HepG2 (cell line): ENCODE measurements around the gene KIAA1614. TPM values are rescaled to one million over a fixed set of nuclear protein-coding genes. Genes with fewer than 3 reads are reported as not detected.

Experiments used
- ATAC-seq: fragments of 200-7000 bp; cut with Tn5 transposase; 3 replicates; pipeline ENCODE4 v1.9.1; 2020; ENCODE audit warnings: mild to moderate bottlenecking, moderate library complexity
- BruUV-seq: library from RNA; stranded (reverse); fragments of 400-500 nt; replicated peaks from 2 replicates; lab custom pipeline; 2021; lab: Mats Ljungman, UMichigan
- CTCF ChIA-PET: fragments of 300-600 bp; formaldehyde crosslinking; extraction: SDS; loops from one replicate; lab custom pipeline; 2021; ENCODE audit warnings: low total read pairs, inconsistent platforms, low intra/inter-chr PET ratio; lab: Yijun Ruan, JAX
- POLR2A ChIA-PET: fragments of 350-600 bp; sonication (Branson Sonifier 250); formaldehyde crosslinking; loops from one replicate; lab custom pipeline; 2020; ENCODE audit warnings: antibody characterized with exemption, inconsistent platforms; lab: Yijun Ruan, JAX
- DNase-seq: peaks from one replicate; pipeline ENCODE4 v3.0.0-alpha.2; 2015; ENCODE audit warnings: low spot score
- FAIRE-seq: peaks from 3 replicates; lab custom pipeline; 2011; peaks lifted over from hg19 to GRCh38; lab: Jason Lieb, UNC
- H2AFZ ChIP-seq: one replicate; pipeline ENCODE4 v1.6.1; 2011; ENCODE audit warnings: low read length, inconsistent platforms
- H3K27ac ChIP-seq: fragments of 300-600 bp; 3 replicates; pipeline ENCODE4 v1.8.0; 2011; ENCODE audit warnings: mixed run types, mild to moderate bottlenecking, mixed read lengths, low read length, inconsistent platforms; ENCODE audit not compliant: insufficient read depth; ENCODE audit errors: extremely low read length
- H3K27me3 ChIP-seq, 2 experiments: fragments of 200-600 bp in 1 of 2; 2 replicates in 1 of 2; 3 replicates in 1 of 2; pipeline versions ENCODE4 v1.6.0 to v1.8.0; 2011; ENCODE audit warnings: low read length in 2 of 2, mild to moderate bottlenecking in 2 of 2, moderate library complexity in 2 of 2, inconsistent platforms in 1 of 2; ENCODE audit not compliant: insufficient read depth in 2 of 2, control insufficient read depth in 1 of 2
- H3K36me3 ChIP-seq, 2 experiments: fragments of 200-600 bp in 1 of 2; replicated peaks in 1 of 2; 2 replicates in 1 of 2; 3 replicates in 1 of 2; pipeline versions ENCODE4 v1.5.1 to v1.8.0; 2011; ENCODE audit warnings: low read length in 2 of 2, inconsistent platforms in 1 of 2; ENCODE audit not compliant: insufficient read depth in 2 of 2, control insufficient read depth in 1 of 2
- H3K4me1 ChIP-seq: 2 replicates; pipeline ENCODE4 v1.5.1; 2012; ENCODE audit warnings: low read length, inconsistent platforms; ENCODE audit not compliant: insufficient read depth
- H3K4me2 ChIP-seq: 2 replicates; pipeline ENCODE4 v1.6.0; 2011; ENCODE audit warnings: low read depth, low read length, inconsistent platforms
- H3K4me3 ChIP-seq, 3 experiments: fragments of 200-600 bp in 1 of 3; sonication (generic), shearing (Covaris generic) in 1 of 3; replicated peaks in 1 of 3; 2 replicates each; pipeline ENCODE4 v1.5.1; 2011 to 2016; ENCODE audit warnings: low read length in 3 of 3, inconsistent platforms in 2 of 3, low read depth in 2 of 3, mild to moderate bottlenecking in 2 of 3, control low read depth in 1 of 3, mixed read lengths in 1 of 3; ENCODE audit not compliant: insufficient read depth in 1 of 3
- H3K79me2 ChIP-seq: one replicate; pipeline ENCODE4 v1.6.1; 2011; ENCODE audit warnings: low read length, inconsistent platforms; ENCODE audit not compliant: insufficient read depth
- H3K9ac ChIP-seq: 2 replicates; pipeline ENCODE4 v1.6.0; 2011; ENCODE audit warnings: mild to moderate bottlenecking, low read depth, low read length, inconsistent platforms; ENCODE audit not compliant: insufficient read depth
- H3K9me3 ChIP-seq: 2 replicates; pipeline ENCODE4 v1.5.1; 2012; ENCODE audit warnings: mild to moderate bottlenecking, low read length
- H4K20me1 ChIP-seq: 2 replicates; pipeline ENCODE4 v1.6.0; 2011; ENCODE audit warnings: inconsistent platforms, mild to moderate bottlenecking, low read length, moderate library complexity; ENCODE audit not compliant: insufficient read depth
- FOXO4 ChIP-seq: sonication (generic); formaldehyde crosslinking; conservative IDR thresholded peaks from 2 replicates; pipeline ENCODE4 v1.8.1; 2023; ENCODE audit warnings: missing genetic modification reagents
- GFI1 ChIP-seq: sonication (generic); formaldehyde crosslinking; IDR thresholded peaks from 2 replicates; pipeline ENCODE4 v1.5.0; 2020; ENCODE audit warnings: missing genetic modification reagents, mild to moderate bottlenecking, borderline replicate concordance
- HOMEZ ChIP-seq: IDR thresholded peaks from 2 replicates; pipeline ENCODE4 v1.6.1; 2016; ENCODE audit warnings: low read depth
- IRF9 ChIP-seq: sonication (generic); formaldehyde crosslinking; IDR thresholded peaks from 2 replicates; pipeline ENCODE4 v1.8.0; 2022; ENCODE audit warnings: missing genetic modification reagents, mild to moderate bottlenecking, borderline replicate concordance
- ONECUT2 ChIP-seq: sonication (generic); formaldehyde crosslinking; IDR thresholded peaks from 2 replicates; pipeline ENCODE4 v1.4.0; 2020; ENCODE audit warnings: missing genetic modification reagents
- SMAD3 ChIP-seq: sonication (generic); formaldehyde crosslinking; IDR thresholded peaks from 2 replicates; pipeline ENCODE4 v1.4.0; 2020; ENCODE audit warnings: missing genetic modification reagents
- SOX13 ChIP-seq, 3 experiments: fragments of 450-650 bp in 1 of 3; sonication (generic) in 1 of 3; formaldehyde crosslinking in 1 of 3; IDR thresholded peaks in 2 of 3; conservative IDR thresholded peaks in 1 of 3; 2 replicates each; pipeline versions ENCODE4 v1.5.0 to v1.6.1; 2016 to 2020; ENCODE audit warnings: antibody characterized with exemption in 1 of 3, mild to moderate bottlenecking in 1 of 3, missing compliant biosample characterization in 1 of 3, missing genetic modification reagents in 1 of 3, moderate library complexity in 1 of 3
- WGBS: methylation state at CpG from one replicate; pipeline ENCODE4 v1.1.6; 2017; ENCODE audit warnings: low lambda C conversion rate; 5-methylcytosine and 5-hydroxymethylcytosine counted together
- in situ Hi-C: cut with HindIII; loops from 2 replicates; pipeline ENCODE4 v1.10.0; 2017; ENCODE audit warnings: low pct_unique_long_range_greater_than_20kb; ENCODE audit not compliant: extremely low pct_ligation_motif_present
- intact Hi-C: fragments of 100-400 bp; cut with micrococcal nuclease; formaldehyde crosslinking; loops from one replicate; pipeline ENCODE4 v1.10.0; 2022; ENCODE audit not compliant: unreplicated experiment
- polyA plus RNA-seq, 8 experiments: library from polyadenylated mRNA; depleted of rRNA in 3 of 8; stranded (reverse) in 7 of 8; unstranded in 1 of 8; fragments of >200 nt; fragmentation: Illumina TruSeq in 4 of 8; extraction: Trizol in 4 of 8; gene quantifications; 2 replicates each; pipeline versions ENCODE4 v1.2.1 to v1.2.3, GENCODE V29; 2011 to 2016; ENCODE audit warnings: low read depth in 4 of 8, missing spikeins in 1 of 8, mixed read lengths in 1 of 8; ENCODE audit not compliant: insufficient read depth in 1 of 8
- total RNA-seq, 5 experiments: library from RNA; depleted of rRNA; stranded (reverse); fragments of >200 nt; fragmentation: Illumina TruSeq; extraction: Trizol; gene quantifications; 2 replicates each; pipeline ENCODE4 v1.2.3, GENCODE V29; 2016; ENCODE audit warnings: low read depth in 1 of 5

Gene KIAA1614
- total and polyA plus RNA-seq, 2 of the 13 experiments (the other 11 are each of a cell fraction or from before 2014, with no cell fraction given) = 0.15 to 0.77 TPM

GRCh38 chr1:180921386-180921785 is 8.7 kb downstream of the KIAA1614 start (continued):
- TF ChIP-seq HOMEZ = no peak
- no peak for TF ChIP-seq SOX13 (IDR thresholded peaks at IDR 0.05)
- no peak for TF ChIP-seq SOX13 (CRISPR knock-in tag; conservative IDR thresholded peaks at IDR 0.05 in 1 of 2, IDR thresholded peaks at IDR 0.05 in 1 of 2)
- no peak for TF ChIP-seq SMAD3 (CRISPR knock-in tag)
- TF ChIP-seq FOXO4 = no peak
- TF ChIP-seq IRF9 = no peak

GRCh38 chr1:180921891-180922630 is 9.4 kb downstream of the KIAA1614 start:
- peaks cover 61% of the 10 kb centered on the region for H3K4me1 ChIP-seq
- H3K9me3 ChIP-seq = no peaks in the 10 kb centered on the region
- no peak overlapping the region for H3K27ac ChIP-seq
- ChIA-PET POLR2A (no interaction called here), CTCF (no interaction called here)
- intact Hi-C loops = no loop called here
- DNase-seq (no peak), FAIRE-seq (no peak), ATAC-seq (no peak)
- peaks cover 5 to 11% of the 10 kb centered on the region in 2 experiments; a peak in 4 of 5 replicates for H3K27me3 ChIP-seq
- no peak overlapping the region for H2AFZ ChIP-seq
- no peaks in the 10 kb centered on the region for H3K36me3 ChIP-seq
- H3K79me2 ChIP-seq = no peaks in the 10 kb centered on the region
- no peaks in the 10 kb centered on the region for H4K20me1 ChIP-seq
- TF ChIP-seq ONECUT2 (no peak), GFI1 (CRISPR knock-in tag) (no peak)
- H3K9ac ChIP-seq = no peak overlapping the region
- 76% methylated on average over 6 of the region's 21 CpGs for WGBS
- no TSS peak for BruUV-seq
- H3K4me3 ChIP-seq = no peak overlapping the region
- in situ Hi-C loops = no loop called here
- H3K4me2 ChIP-seq = no peak overlapping the region
